DMS79 treated with DMSO at 0.1 percent for 48 hours (cell line): ENCODE results near the gene NBAS.
"Not testable (repeated sequence)": the region's sequence is repeated elsewhere in the genome, so short reads cannot be mapped to it uniquely, and the experiment has no call there.

Experiments used
- DNase-seq: peaks from one replicate; lab custom pipeline; 2025; lab: John Stamatoyannopoulos, UW

Gene NBAS

DNA sequence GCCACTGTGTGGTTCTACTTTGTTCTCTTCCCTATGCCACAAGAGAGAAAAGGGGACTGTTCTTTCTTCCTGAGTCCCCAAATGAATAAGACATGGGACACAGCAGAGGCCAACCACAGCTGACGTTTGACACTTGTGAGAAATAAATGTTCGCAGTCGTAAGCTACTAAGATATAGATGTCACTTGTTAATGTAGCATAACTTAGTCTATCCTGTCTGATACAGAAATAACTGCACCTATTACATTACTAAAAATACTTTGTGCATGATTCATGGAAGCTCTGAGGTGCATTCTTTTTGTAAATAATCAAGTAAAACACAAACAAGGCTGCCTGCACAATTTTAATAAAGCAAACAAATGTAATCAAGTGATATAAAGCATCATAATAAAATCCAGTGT, 148.8 kb downstream of the NBAS start:
- DNase-seq: no peak

DNA sequence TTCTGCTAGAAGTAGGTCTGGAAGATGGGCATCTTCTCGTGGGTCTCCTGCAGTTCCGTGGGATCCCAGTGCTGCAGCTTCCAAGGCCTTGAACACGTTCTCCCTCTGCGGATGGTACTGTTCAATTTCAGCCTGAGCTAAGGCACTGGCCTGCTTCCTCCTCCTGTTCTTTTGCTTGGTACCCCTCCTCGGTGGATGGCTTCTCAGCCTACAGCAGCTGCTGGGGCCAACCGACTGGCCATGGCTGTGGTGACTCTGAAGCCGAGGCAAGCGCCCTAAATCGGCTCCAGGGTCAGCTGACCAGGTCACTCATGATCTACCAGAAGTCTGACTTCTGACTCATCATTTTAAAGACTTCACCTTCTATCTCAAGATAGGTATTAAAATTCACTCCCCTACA, 150.2 kb downstream of the NBAS start:
- DNase-seq: no peak

DNA sequence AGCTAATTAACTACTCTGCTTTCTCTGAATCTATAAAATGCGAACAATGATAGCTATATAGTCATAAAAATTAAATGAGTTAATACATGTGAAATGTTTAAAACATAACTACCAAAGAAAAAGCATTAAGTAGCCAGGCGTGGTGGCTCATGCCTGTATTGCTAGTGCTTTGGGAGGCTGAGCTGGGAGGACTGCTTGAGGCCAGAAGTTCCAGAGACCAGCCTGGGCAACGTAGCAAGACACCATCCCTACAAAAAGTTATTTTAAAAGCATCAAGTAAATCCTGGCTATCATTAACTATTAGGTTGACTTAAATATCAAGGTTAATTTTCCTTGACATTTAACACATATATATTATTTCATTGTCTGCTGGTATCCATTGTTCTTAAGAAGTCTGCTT, 152.4 kb downstream of the NBAS start:
- no peak for DNase-seq

DNA sequence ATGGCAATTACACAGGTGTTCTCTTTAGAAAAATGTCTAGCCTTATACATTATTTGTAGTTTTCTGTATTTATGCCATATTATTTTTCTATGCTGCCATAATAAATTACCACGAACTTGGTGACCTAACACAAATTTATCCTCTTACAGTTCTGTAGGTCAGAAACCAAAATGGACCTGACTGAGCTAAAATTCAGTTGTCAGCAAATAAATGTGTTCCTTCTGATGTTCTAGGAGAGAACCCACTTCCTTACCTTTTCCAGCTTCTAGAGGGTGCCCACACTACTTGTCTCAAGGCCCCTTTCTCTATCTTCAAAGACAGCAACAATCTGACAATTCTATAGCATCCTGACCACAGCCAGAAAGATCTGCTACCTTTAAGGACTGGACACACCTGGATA, 153.5 kb downstream of the NBAS start:
- DNase-seq: no peak

DNA sequence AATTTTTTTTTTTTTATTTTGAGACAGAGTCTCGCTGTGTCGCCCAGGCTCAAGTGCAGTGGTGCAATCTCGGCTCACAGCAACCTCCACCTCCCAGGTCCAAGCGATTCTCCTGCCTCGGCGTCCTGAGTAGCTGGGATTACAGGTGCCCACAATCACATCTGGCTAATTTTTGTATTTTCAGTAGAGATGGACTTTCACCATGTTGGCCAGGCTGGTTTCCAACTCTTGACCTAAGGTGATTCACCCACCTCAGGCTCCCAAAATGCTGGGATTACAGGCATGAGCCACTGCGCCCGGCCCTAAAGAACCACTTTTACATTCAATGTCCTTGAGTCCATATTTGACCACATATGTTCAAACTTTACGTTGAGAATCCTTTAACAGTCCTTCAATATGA, 156.6 kb downstream of the NBAS start:
- DNase-seq: not testable (repeated sequence)

DNA sequence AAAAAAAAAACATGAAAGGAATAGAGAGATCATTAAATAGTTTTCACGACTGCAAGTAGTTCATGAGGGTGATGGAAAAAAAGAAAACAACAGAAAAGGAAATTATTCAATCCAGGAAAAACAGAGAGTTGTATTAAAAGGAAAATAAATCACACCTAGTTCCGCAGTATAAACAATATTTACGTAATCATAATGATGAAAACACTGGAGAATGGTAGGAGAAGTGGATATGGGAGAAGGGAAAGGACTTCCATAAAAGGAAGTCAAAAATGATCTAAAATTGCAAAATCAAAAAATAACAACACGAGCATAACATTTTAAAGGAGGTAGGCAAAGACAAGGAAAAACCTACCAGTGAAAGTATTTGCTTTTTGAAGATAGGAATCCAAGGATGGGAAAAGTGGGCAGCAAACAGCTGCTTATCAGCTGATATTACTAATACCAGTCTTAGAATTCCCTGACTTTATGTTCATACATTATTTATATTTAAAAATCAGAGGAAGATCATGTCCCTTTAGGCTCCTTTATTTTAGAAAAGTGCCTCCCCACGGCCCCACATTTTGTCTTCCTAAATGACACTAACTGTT, 160.8 kb downstream of the NBAS start:
- no peak for DNase-seq

DNA sequence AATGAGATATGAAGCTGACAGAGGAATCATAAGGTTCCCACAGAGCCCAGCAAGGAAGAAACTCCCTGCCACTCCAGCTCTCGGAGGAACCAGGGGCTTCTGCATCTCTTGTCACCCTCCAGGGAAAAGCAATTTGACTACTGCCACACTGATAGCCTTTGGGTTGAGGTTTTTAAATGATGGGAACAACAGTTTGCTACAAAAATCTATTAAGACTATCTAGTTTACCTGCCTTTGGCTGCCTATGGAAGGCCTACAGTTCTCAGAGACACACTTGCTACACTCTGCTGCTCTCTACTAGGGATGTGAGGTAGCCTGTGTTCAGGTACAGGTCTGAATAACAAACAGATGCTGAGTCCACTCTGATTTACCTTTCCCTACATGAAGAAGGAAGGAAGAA, 161.9 kb downstream of the NBAS start:
- no peak for DNase-seq

DNA sequence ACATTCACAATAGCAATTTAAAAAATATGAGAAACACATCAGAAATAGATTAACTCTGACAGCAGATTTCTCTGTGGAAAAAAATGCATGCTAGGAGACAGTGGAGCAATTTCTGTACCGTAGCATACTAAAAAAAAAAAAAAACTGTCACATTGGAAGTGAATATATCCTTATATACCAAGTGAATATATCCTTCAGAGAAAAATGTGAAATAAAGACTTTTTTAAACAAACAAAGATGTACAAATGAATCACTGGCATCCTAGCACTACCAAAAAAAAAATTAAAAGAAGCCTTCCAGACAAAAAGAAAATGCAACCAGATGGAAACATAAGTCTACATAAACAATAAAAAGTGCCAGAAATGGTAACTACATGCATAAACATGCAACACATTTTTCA, 169.4 kb downstream of the NBAS start:
- DNase-seq: no peak

DNA sequence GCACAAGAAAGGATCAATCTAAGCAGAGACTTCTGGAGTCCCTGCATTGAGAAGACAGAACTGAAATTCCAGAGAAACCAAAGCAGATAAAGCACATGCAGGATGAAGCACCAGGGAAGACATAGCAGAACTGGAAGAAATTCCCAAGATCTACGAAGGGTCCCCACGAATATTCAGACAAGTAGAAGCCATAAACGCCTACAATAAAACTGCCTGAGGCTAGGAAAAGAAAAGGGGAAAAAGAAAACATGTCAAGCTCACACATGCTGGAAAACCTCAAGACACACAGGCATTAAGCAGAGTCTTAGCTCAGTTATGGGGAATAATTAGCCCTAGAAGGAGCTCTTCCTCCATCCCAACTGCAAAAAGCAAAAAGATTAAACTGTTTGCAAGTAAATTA, 171.2 kb downstream of the NBAS start:
- DNase-seq: no peak

DNA sequence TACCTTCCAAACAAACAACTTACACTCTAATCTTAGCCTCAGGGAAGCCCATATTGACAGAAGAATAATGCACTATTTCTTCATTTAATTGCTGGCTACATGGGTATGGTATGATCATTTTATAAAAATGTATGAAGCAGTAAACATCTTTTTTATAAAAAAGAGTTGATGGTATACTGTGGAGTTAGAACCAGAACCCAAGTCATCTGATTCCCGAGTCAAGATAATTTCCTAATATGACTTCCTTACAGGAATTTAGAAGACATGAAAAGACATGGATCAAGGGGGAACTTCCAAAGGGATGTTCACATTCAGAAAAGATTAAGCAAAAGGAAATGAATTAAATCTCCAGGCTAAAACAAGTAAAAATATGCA, 171.8 kb downstream of the NBAS start:
- no peak for DNase-seq

DNA sequence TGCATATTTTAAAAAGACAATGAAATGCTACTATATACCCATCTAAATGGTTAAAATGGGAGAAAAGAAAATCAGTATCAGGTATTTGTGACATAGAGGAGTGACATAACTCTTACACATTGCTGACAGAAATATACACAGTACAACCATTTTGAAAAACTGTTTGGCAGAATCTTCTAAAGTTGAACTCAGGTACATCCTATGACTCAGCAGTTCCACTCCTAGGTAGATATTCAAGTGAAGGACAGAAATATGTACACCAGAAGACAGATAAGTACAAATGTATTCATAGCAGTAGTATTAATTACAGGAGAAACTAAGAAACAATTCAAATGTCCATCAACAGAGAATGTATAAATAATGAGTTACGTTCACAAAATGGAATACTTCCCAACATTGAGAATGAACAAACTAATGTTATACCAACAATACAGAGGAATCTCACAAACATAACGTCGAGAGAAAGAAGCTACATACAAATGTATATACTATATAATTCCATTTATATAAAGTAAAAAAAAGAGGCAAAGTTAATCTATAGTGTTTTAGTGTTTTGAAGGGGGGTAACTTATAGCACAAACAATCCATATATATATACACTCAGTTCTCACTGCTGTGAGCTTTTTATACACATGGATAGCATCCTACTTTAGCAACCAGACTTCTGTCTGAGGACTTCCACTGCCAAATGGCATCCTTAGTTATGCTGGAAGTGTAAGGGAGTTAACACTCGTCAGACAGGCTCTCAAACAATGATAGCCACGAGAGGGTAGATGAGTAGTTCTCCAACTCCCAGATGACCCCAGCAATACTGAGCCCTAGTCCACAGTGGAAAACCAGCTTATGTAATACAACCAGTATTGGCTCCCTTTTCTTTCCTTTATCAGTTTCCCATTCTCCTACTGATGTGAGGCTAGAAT, 172.5 kb downstream of the NBAS start:
- DNase-seq: no peak

DNA sequence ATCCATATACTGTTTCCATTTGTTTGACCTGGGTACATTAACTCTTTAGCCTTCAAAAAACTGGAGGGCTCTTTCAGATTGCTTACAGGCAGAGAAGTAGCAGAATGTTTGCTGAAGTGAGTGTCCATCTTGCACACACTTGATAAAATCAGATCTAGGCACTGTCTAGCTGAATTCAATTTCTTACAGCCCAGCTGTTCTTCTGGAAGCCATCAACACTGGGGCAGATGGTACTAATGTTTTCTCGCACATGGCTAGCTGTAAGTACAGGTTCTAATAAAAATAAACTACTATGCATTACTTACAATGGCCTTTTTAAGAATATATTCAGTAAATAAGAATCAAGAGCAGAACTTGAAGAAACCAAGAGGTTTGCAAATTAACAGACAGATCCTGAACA, 175.9 kb downstream of the NBAS start:
- DNase-seq: no peak

DNA sequence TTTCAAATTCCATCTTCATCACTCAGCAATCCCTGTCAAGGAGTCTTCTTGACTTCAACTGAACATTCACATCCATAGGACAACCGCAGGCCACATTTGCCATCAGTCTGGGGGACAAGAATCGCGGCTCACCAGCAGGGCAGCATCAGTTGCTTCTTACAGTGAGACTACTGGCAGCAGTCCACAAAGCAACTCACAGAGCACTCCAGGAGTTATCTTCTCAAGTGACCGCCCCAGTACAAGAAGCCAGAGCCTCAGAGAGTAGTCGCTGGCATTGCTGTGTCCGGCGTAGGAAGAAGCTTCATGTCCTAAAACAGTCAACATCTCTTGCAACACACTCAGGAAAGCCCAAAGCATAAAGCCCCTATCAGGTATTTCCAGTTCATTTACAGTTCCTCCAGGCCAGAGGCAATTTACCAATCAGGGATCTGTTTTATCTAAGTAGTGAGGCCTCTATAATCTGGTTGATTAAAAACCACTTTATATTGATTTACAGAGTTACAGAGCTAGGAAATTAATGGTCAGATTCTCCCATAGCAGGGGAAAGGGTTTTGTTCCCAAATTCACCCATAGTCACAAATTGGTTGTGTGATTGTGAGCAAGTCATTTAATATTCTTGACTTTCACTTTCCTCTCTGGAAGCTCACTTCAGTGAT, 177.3 kb downstream of the NBAS start:
- DNase-seq: no peak

DNA sequence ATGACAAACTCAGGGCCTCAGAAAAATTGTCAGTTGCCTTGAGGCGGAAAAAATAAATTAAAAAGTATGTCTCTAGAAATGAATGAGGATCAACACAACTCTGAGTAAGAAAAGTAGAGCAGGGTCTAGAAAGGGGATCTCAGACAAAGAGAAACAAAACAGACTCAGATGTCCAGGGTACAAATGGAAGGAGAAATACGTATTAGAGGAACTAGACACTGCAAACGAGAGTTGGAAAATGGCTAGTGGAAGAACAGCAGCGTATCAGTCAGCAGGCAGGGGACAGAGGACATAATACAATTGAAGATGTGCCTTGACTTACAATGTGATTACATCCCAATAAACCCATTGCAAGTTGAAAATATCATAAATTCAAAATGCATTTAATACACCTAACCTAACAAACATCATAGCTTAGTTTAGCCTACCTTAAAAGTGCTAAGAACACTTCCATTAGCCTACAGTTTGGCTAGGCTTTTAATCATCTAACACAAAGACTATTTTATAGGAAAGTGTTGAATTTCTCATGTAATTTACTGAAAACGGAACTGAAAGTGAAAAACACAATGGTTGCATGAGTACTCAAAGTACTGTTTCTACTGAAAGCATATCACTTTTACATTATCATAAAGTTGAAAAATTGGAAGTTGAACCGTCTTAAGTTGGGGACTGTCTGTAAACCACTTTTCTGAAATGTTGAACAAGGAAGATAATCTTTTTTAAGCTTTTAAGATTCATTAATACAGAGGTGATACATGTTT, 182.8 kb downstream of the NBAS start:
- no peak for DNase-seq

DNA sequence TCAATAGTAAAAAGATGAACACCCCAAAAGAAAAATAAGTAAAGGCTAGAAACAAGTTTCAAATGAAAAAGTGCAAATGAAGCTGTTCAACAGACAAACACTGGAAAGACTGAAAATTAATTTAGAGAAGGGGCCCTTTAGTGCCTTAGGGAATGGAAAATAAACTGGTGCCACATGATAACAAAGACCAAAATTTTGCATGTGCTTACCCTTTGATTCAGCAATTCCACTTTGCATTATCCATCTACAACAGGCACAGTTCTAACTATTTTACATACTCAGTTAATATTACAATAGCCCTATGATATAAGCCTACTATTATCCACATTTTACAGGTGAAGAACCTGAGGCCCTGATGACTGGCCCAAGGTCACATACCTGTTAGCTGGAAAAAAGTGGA, 183.9 kb downstream of the NBAS start:
- no peak for DNase-seq

DNA sequence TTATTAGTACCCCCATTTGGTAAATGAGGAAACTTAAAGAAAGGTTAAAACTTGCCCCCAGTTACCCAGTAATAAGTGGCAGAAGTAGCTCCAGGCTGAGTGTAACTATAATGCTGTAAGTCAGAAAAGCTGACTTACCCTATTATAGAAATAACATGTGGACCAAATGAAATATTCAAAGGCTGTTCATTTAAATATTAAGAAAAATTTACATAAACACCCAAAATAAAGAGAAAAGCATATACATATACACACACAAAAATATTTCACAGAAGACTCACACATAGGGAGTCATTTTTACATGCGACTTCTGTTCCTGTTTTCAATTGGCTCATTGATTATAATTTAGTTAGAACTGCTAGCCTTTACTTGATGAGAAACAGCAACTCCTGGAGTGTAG, 189.1 kb downstream of the NBAS start:
- no peak for DNase-seq

DNA sequence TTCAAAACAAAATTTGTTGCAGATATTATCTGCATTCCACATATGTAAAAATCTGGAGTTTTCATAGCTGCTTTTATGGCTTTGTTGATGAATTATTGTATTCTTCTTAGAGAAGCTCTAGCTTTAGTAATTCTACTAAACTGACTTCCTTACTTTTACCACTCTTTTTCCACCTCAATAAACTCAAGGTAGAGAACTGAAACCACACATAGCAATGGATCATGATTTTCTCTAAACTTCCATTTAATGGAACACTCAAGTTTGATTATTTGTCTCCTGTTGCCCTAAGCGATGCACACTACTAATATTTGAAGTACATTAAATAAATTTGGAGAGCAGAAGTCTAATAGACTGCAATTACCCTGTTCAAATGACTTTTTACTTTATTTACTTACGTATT, 192.0 kb downstream of the NBAS start:
- no peak for DNase-seq

DNA sequence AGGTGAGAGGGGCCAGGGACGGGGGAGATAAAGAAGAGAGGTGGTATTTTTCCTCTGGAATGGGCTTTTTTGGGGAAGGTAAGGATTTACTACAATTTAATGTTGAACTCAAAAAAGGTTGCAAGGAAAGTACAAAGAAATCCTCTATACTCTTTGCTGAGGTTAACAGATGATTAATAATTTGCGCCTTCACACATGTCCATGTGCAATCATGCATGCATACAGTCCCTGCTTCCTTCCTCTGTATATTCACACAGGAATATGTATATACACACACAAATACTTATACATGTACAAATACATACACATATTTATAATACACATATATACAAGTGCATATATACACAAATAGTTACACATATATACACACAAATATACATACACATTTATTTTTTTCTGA, 193.4 kb downstream of the NBAS start:
- DNase-seq: no peak

DNA sequence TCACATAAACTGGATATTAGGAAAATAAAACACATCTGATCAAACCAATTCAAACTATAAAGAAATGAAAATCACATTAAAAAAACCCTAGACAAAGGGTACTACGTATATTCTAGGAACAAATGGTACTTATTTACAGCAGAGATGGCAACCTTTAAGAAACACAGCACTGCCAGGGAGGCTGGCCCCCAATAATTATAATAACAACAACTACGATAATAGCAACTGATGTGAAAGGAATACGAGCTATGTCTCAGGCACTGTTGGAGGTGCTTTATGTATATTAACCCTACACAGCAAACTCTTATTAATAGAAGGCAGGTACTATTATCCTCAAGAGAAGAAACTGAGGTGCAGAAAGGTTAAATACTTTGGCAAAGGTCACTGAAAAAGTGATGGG, 193.9 kb downstream of the NBAS start:
- DNase-seq: no peak

DNA sequence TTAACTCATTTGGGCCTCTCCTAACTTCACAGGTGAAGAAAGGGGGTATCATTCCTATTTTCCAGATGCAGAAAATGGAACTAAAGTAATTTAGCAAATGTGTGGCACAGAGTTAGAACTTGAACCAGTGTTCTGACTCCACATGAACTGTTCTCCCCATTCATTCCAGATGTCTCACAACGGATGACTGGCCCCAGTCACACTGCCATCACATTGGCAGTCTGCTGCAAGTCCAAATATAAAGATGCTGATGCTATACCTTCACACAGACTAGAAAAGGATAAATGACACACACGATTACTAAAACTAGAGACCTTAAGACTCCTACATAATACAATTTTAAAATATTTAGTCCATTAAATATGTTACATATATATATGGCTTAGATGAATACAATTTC, 195.7 kb downstream of the NBAS start:
- no peak for DNase-seq

DNA sequence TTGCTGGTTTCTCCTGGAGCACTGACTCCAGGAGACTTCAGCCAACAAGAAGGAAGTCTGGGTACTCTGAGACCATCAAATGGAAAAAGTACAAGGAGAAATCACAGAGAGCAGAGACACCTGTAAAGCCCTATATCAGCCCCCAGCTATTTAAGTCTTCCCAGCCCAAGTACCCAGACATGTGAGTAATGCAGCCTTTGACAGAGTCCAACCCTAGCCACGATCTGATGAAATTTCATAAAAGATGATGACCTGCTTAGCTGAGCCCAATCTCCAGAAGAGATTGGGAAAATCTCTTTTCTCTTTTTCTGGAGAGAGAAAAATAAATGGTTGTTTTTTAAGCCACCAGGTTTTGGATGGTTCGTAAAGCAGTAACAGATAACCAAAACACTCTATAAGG, 196.6 kb downstream of the NBAS start:
- no peak for DNase-seq

DNA sequence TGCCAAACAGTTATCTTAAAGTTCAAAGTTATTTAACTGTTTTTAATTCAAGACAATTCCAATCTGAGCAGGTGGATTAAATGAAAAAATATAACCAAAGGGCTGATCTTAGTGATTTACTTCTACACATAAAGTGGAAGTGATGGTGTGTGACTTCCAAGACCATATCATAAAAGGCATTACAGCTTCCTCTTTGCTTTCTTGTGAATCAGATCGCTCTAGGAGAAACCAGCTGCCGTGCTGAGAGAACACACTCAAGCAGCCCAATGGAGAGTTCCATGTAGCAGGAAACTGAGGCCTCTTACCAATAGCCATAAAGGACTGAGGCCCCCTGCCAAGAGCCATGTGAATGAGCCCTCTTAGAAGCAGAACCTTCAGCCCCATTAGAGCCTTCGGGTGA, 197.4 kb downstream of the NBAS start:
- DNase-seq: no peak

DNA sequence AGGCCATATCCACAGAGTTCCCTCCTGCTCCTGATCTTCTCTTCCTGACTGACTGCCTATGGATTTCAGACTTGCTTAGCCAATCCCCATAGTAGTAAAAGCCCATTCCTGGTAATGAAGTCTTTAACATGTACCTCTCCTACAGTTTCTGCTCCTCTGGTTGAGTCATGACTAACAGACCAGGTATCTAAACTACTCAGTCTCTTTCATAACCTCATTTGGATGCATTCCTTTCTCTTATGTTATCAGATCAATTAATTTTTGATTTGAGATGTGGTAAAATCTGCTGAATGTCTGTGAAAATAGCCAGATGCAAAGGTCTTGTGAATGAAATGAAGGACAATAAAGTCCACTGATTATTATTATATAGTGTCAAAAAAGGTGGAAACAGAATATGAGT, 198.0 kb downstream of the NBAS start:
- no peak for DNase-seq
